Measurements from ENCODE around the gene SPTAN1. TPM values are rescaled to one million over a fixed set of nuclear protein-coding genes. Genes with fewer than 3 reads are reported as not detected.
"Not testable (repeated sequence)": the region's sequence is repeated elsewhere in the genome, so short reads cannot be mapped to it uniquely, and the experiment has no call there.

The SPTAN1 gene
- total RNA-seq, 2 experiments from 2014 or later = 162 to 166 TPM

GRCh38 chr9:128585155-128585554, 32.8 kb downstream of the SPTAN1 start:
- POLR2A ChIA-PET = not testable (repeated sequence)
- CTCF ChIA-PET = interaction anchor here (0.6 kb wide), 1 partner anchor 245 kb away, joined by 3 read pairs; no protein-coding TSS in a partner anchor

GRCh38 chr9:128586934-128587333, 34.5 kb downstream of the SPTAN1 start:
- CTCF ChIA-PET = not testable (repeated sequence)
- POLR2A ChIA-PET = interaction anchor here (1.0 kb wide), 1 partner anchor 34 kb away, joined by 3 read pairs; no protein-coding TSS in a partner anchor

- POLR2A ChIA-PET = interaction anchor here (1.0 kb wide), 1 partner anchor 34 kb away, joined by 3 read pairs; no protein-coding TSS in a partner anchor
- CTCF ChIA-PET = no interaction called here
Measured at GRCh38 chr9:128587453-128587852, 35.1 kb downstream of the SPTAN1 start.

- POLR2A ChIA-PET = no interaction called here
- CTCF ChIA-PET = interaction anchor here (0.7 kb wide), 1 partner anchor 336 kb away, joined by 3 read pairs; no protein-coding TSS in a partner anchor
Measured at GRCh38 chr9:128588581-128589233, 36.3 kb downstream of the SPTAN1 start.

GRCh38 chr9:128593039-128593438, 40.7 kb downstream of the SPTAN1 start:
- POLR2A ChIA-PET = no interaction called here
- CTCF ChIA-PET = no interaction called here

- ChIA-PET CTCF (no interaction called here), POLR2A (no interaction called here)
Measured at GRCh38 chr9:128593856-128594255, 41.5 kb downstream of the SPTAN1 start.

GRCh38 chr9:128595471-128595870, 43.1 kb downstream of the SPTAN1 start:
- POLR2A ChIA-PET = no interaction called here

GRCh38 chr9:128600099-128600498, 47.7 kb downstream of the SPTAN1 start:
- CTCF ChIA-PET = no interaction called here
- POLR2A ChIA-PET = no interaction called here

More at GRCh38 chr9:128595471-128595870, 43.1 kb downstream of the SPTAN1 start:
- CTCF ChIA-PET = no interaction called here

GRCh38 chr9:128603697-128604096, 51.3 kb downstream of the SPTAN1 start:
- POLR2A ChIA-PET = interaction anchor here (0.5 kb wide), 1 partner anchor 354 kb away, joined by 4 read pairs; no protein-coding TSS in a partner anchor

GRCh38 chr9:128607642-128608350, 55.4 kb downstream of the SPTAN1 start:
- ChIA-PET POLR2A (no interaction called here), CTCF (interaction anchor here (1.7 kb wide), 1 partner anchor 10 kb away, joined by 3 read pairs; no protein-coding TSS in a partner anchor)

More at GRCh38 chr9:128603697-128604096, 51.3 kb downstream of the SPTAN1 start:
- CTCF ChIA-PET = no interaction called here

- POLR2A ChIA-PET = interaction anchor here (0.5 kb wide), 1 partner anchor 58 kb away, joined by 5 read pairs; no protein-coding TSS in a partner anchor
- CTCF ChIA-PET = no interaction called here
Measured at GRCh38 chr9:128610897-128611296, 58.5 kb downstream of the SPTAN1 start.

- ChIA-PET CTCF (no interaction called here), POLR2A (interaction anchor here (0.6 kb wide), 1 partner anchor 153 kb away, joined by 5 read pairs; no protein-coding TSS in a partner anchor)
Measured at GRCh38 chr9:128611600-128612394, 59.4 kb downstream of the SPTAN1 start.

- CTCF ChIA-PET = no interaction called here
- POLR2A ChIA-PET = no interaction called here
Measured at GRCh38 chr9:128614728-128615127, 62.3 kb downstream of the SPTAN1 start.

GRCh38 chr9:128615571-128615970, 63.2 kb downstream of the SPTAN1 start:
- ChIA-PET CTCF (interaction anchor here (0.6 kb wide), 1 partner anchor 26 kb away, joined by 3 read pairs; no protein-coding TSS in a partner anchor), POLR2A (no interaction called here)

- POLR2A ChIA-PET = no interaction called here
- CTCF ChIA-PET = no interaction called here
Measured at GRCh38 chr9:128617943-128618342, 65.6 kb downstream of the SPTAN1 start.

GRCh38 chr9:128619127-128619526, 66.7 kb downstream of the SPTAN1 start:
- CTCF ChIA-PET = no interaction called here
- POLR2A ChIA-PET = no interaction called here

GRCh38 chr9:128619779-128620178, 67.4 kb downstream of the SPTAN1 start:
- ChIA-PET POLR2A (no interaction called here), CTCF (no interaction called here)

GRCh38 chr9:128621730-128622455, 69.5 kb downstream of the SPTAN1 start:
- ChIA-PET CTCF (interaction anchor here (0.6 kb wide), 2 partner anchors 368 to 385 kb away, joined by 3 read pairs; no protein-coding TSS in a partner anchor), POLR2A (interaction anchor here (0.7 kb wide), 1 partner anchor 230 kb away, joined by 5 read pairs; no protein-coding TSS in a partner anchor)

GRCh38 chr9:128624566-128624965, 72.2 kb downstream of the SPTAN1 start:
- CTCF ChIA-PET = no interaction called here
- POLR2A ChIA-PET = no interaction called here
